Vagina (tissue), 2 donors: ENCODE data around the gene HSPB1.

Experiments
- CTCF ChIP-seq, 3 experiments: fragments of 450-650 bp in 2 of 3; fragments of 200-600 bp in 1 of 3; sonication (generic) in 1 of 3; IDR thresholded peaks; one replicate each; pipeline ENCODE4 v1.5.1; 2017 to 2019; ENCODE audit warnings: antibody characterized with exemption in 3 of 3, mild to moderate bottlenecking in 2 of 3, moderate library complexity in 2 of 3
- POLR2A ChIP-seq, 2 donors: fragments of 450-650 bp; IDR thresholded peaks; one replicate each; pipeline ENCODE4 v1.6.1; 2017; ENCODE audit warnings: antibody characterized with exemption in 2 of 2, mild to moderate bottlenecking in 2 of 2, moderate library complexity in 2 of 2

DNA sequence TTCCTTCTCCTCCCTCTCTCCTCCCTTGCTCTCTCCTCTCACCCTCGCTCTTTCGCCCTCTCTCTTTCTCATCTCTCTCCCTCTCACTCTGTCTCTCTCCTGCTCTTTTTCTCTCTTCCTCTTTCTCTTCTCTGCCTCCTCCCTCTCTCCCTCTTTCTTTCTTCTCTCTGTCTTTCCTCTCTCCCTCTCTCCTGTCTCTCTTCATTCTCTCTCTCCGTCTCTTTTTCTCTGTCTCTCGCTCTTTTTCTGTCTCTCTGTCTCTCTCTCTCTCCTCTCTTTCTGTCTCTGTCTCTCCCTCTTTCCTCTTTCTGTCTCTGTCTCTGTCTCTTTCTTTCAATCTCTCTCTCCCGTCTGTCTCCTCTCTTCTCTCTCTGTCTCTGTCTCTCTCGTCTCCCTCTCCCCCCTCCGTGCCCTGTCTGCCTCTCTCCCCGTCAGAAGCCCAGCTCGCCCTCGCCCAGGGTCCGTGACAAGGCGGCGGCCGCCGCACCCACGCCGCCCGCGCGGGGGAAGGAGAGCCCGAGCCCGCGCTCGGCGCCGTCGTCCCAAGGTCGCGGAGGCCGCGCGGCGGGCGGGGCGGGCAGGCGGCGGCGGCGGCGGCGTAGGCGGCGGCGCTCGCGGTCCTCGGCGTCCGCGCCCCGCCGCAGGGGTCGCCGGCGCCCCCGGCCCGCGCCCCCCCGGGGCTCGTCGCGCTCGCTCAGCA is 21.3 kb upstream of the HSPB1 start:
- TF ChIP-seq CTCF (IDR thresholded peaks at IDR 0.05) (no peak), POLR2A (IDR thresholded peaks at IDR 0.05) (no peak)
